Bronchial epithelial cell (primary cell): ENCODE results near the gene RMC1. TPM values are rescaled to one million over a fixed set of nuclear protein-coding genes. Genes with fewer than 3 reads are reported as not detected.
A peak's percentile ranks its signal among the peaks of the same experiment; 100 is the strongest.

Source experiments
- DNase-seq: peaks from one replicate; pipeline ENCODE4 v3.0.0-alpha.2; 2010; ENCODE audit warnings: low read depth
- FAIRE-seq: peaks from 2 replicates; lab custom pipeline; 2011; peaks lifted over from hg19 to GRCh38; lab: Jason Lieb, UNC
- H3K27me3 ChIP-seq: 2 replicates; pipeline ENCODE4 v1.5.1; 2011; ENCODE audit warnings: low read length; ENCODE audit not compliant: control insufficient read depth, insufficient read depth
- H3K36me3 ChIP-seq: 2 replicates; pipeline ENCODE4 v1.5.1; 2011; ENCODE audit warnings: low read length; ENCODE audit not compliant: control insufficient read depth, insufficient read depth
- H3K4me3 ChIP-seq: 2 replicates; pipeline ENCODE4 v1.5.1; 2011; ENCODE audit warnings: mild to moderate bottlenecking, low read depth, low read length, control low read depth
- CTCF ChIP-seq: IDR thresholded peaks from 2 replicates; pipeline ENCODE4 v1.5.1; 2011; ENCODE audit warnings: mild to moderate bottlenecking, moderate library complexity, low read length, control low read depth, inconsistent platforms; ENCODE audit not compliant: insufficient read depth, severe bottlenecking
- total RNA-seq: library from RNA; depleted of rRNA; stranded (reverse); fragments of >200 nt; gene quantifications from 2 replicates; pipeline ENCODE4 v1.2.1, GENCODE V29; 2014

RMC1 gene
- total RNA-seq, 1 donor from 2014 or later, result 27.4 TPM

- TF ChIP-seq CTCF, result no peak
- no peaks in the 10 kb centered on the region for H3K27me3 ChIP-seq
- peaks cover 8% of the 10 kb centered on the region for H3K36me3 ChIP-seq
- DNase-seq (peak; percentile 87), FAIRE-seq (no peak)
- no peak overlapping the region for H3K4me3 ChIP-seq
These were observed 75.8 kb downstream of the RMC1 start for GRCh38 chr18:23578891-23579653.

GRCh38 chr18:23580677-23581367 lies 77.5 kb downstream of the RMC1 start:
- no peak for FAIRE-seq

More at GRCh38 chr18:23580677-23581367, 77.5 kb downstream of the RMC1 start:
- H3K36me3 ChIP-seq, result peaks cover 8% of the 10 kb centered on the region
- TF ChIP-seq CTCF, result no peak
- no peaks in the 10 kb centered on the region for H3K27me3 ChIP-seq
- no peak for DNase-seq
- no peak overlapping the region for H3K4me3 ChIP-seq

Other genes starting within 250 kb of the RMC1 start
- gene RIOK3, start 50.2 kb upstream of the RMC1 start, total RNA-seq, result 144 TPM in 2 replicates
- 78.3 and 100 TPM in 2 replicates for gene NPC1, start 83.0 kb downstream of the RMC1 start, total RNA-seq
- 14.0 and 15.0 TPM in 2 replicates for gene ANKRD29, start 159.4 kb downstream of the RMC1 start, total RNA-seq
- gene LAMA3, start 185.9 kb downstream of the RMC1 start, total RNA-seq, result 381 and 531 TPM in 2 replicates